Activated CD4-positive, alpha-beta T cell treated with anti-CD3 and anti-CD28 coated beads, Interleukin-2, Interleukin-4, amounts not matched to agents 100 ng/mL and 50 ng/mL, durations not matched to agents 16 hours and 8 hours (primary cell): ENCODE results near the gene EHMT1.

Source experiments
- DNase-seq: peaks from one replicate; pipeline ENCODE4 v3.0.0-alpha.2; 2020; ENCODE audit warnings: low spot score

EHMT1 gene

DNA sequence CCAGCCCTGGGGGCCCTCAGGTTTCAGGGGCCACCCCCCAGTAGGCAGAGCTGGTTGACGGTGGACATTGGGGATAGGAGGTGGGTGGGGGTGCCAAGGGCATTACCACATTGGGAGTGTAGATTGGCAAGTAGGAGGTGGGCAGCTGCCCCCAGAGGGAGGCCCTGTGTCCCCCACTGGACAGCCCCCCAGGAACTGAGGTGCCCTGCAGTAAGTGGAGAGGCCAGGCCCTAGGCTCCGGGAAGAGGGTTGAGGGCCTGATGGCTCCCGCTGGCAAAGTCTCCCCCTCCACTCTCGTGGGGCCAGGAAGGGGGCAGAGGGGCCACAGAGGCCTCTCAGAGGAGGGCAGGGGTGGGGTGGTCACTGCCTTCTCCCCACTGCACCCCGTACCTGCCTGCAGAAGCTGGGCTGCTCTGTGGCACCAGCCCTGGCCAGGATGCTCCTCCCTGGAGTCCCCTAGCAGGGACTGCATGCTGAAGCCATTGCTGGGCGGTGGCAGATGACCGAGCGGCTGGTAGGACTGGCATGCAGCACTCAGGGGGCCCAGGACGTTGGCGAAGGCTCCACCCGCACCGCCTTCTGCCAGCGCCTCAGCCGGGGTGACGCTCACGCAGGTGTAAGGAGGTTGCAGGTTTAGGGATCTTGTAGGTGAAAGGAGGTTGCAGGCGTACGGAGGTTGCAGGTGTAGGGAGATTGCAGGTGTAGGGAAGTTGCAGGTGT is 169.1 kb downstream of the EHMT1 start:
- no peak for DNase-seq

DNA sequence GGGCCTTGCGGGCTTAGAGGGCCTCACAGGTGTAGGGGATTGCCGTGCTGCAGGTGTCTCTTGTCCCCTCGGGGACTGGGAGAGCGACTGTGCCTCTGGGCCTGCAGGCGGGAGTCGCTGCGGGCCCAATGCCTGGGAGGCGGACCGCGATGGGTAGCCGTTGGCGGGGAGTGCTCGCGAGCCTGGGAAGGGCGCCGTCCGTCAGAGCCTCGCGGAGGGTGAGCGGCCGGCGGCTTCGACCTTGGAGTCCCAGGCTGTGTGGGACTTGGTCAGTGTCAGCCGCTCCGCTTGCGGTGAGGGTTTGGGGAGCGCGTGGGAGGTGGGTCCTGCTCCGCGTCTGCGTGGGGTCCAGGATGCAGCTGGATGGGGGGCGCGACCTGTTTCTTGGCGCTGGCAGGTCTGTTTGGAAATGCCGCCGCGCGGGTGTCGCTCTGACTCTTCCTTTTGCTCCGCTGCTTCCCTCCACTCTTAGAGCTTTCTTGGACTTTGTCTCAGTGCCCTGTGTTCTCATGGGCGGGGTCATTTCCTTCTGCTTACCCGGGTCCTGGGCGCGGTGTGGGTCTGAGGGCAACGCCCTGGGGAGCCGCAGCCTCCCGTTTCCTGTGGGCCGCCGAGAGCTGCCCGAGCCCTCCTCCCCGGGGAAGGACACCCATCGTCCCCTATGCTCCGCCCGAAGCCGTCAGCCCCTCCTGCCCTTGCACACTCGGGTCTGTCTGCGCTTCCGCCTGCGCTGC is 169.9 kb downstream of the EHMT1 start:
- no peak for DNase-seq

DNA sequence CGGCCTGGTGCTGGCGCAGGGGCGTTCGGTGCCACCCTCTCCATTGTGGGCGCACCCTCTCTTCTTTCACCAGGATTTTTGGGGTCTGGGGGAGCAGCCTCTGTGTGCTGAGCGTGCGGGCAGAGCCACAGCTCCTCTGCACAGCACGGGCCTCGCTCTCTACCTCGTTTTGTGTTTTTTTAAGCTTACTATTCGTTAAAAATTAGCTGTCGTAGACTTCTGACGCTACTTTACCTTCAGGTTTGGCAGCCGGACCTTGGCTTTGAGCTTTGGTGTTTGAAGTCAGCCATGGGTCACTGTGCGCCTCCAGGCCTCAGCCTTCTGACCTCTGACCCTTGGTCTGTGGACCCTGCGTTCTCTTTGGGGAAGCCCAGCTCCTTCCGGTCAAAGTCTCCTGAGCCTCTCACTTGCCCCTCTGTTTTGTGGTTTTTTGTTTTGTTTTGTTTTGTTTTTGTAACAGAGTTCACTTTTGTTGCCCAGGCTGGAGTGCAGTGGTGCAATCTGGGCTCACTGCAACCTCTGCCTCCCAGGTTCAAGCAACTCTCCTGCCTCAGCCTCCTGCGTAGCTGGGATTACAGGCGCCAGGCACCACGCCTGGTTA is 170.6 kb downstream of the EHMT1 start:
- DNase-seq: no peak

DNA sequence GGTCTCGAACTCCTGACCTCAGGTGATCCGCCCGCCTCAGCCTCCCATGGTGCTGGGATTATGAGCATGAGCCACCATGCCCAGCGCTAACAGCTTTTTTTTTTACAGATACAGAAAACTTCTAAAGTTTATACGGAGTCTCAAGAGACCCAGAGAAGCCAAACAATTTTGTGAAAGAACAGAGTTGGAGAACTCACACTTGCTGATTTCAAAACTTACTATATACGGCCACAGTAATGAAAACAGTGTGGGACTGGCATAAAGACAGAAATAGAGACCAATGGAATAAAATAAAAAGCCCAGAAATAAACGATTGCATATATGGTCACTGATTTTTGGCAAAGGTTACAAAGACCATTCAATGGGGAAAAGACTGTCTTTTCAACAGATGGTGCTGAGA is 173.1 kb downstream of the EHMT1 start:
- no peak for DNase-seq

DNA sequence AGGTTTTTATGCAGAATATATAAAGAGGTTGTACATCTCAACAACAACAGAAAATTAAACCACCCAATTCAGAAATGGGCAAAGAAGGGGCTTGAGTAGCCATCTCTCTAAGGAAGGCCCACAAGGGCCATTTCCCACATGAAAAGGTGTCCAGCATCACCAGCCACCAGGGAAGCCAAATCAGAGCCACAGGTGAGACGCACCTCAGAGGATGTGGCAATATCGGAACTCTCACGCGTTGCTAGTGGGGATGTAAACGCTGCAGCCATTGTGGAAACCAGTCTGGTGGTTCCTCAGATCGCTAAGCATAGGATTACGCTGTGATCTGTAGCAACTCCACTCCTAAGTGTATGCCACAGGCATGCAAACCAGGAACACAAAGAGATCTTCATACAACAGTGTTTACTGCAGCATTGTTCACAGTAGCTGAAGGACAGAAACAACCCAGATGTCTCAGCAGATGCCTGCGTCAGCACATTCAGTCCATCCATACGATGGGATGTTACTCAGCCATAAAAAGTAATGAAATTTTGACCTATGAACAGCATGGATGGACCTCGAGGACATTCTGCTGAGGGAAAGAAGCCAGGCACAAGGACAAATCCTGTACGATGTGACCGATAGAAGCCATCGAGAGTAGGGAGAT is 174.5 kb downstream of the EHMT1 start:
- no peak for DNase-seq

DNA sequence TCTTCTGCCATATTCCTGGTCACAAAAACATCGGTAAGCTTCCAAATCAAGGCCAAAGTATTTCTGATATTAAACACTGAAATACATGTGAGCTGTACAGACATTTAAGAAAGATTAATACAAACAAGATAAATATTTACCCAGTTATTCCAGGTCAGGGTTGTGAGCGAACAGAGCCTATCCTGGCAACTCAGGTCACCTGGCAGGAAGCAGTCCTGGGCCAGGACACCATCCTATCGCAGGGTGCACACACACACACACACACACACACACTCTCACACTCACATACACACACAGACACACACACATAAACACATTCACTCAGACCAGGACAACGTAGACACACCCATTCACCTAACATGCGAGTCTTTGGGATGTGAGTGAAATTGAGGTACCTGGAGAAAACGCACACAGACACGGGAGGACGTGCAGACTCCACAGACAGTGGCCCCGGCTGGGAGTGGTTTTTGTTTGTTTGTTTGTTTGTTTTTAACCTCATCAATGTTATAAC is 176.4 kb downstream of the EHMT1 start:
- DNase-seq: no peak

DNA sequence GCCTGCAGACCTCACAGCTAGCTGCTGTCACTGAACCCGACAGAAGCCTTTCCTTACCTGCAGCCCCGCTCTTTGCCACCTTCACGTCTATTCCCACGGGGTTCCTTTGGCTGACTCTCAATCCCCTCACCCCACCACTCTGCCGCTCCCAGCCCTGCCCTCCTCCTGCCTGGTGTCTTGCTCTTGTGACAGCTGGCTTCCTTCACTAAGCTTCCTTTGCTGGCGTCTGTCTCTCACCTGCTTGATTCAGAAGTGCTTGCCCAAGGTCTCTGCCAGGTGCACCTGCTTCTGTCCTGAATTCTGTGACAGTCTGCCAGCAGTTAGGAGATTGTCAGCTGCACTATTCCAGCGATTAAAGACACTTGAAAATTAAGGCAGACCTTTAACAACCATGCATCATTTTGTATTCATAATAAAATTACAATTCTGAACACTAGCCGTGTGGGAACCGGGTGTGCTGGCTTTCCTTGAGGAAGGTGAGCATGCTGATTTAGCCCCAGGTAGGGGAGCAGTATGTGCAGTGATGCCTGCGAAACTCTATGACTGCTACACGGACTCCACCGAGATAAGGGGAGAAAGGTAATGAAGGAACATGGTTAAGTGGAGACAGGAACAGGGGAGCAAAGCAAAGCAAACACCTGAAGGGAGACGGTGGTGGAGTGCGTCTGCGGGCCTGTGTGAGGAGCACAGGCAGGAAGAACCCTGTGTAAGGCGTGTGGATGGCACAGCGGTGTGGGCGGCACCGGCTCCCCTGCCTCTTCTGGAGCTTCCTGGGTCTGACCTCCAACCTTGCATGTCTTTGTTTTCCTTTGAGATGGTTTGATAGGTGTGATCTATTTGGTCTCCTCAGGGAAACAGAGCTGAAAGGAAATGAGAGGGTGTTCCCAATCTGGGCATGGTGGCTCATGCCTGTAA is 178.7 kb downstream of the EHMT1 start:
- no peak for DNase-seq

DNA sequence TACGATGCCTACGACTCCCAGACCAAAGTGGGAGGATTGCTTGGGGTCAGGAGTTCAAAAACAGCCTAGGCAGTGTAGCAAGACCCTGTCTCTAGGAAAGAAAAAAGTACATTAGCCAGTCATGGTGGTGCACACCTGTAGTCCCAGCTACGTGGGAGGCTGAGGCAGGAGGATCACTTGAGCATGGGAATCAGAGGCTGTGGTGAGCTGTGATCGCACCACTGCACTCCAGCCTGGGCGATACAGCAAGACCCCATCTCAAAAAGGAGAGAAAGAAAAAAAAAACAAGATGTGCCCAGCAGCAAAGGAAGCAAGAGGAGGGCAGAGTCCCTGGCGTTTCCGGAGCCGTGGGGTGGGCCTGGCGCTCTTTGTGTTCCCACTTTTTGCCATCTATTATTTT is 179.3 kb downstream of the EHMT1 start:
- DNase-seq: no peak

DNA sequence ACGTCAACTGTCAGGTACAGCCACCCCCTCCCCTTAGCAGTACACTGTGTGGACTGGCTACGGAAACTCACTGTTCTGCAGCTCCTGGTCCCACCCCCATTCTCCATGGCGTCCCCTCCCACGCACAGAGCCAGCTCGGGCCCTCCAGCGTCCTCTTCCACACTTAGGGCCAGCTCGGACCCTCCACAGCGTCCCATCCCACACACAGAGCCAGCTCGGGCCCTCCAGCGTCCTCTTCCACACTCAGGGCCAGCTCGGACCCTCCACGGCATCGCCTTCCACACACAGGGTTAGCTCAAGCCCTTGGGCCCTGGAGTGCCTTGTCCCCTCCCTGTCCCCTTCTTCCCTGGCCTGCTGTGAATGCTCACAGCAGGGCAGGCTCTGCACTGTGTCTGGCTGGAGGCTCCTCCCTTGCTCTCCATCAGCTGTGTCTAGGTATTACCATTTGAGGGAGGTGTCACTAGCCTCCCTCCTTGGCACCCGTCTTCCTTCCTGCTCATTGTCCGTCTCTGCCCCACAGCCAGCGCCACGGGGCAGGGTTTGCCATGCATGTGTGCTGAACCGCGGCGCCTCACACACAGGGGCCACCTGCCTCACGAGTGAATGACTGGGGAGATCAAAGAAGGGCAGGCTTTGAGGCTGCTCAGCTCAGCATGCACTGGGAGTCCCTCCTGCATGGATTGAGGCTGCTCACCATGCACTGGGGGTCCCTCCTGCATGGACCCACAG is 180.3 kb downstream of the EHMT1 start:
- DNase-seq: no peak

DNA sequence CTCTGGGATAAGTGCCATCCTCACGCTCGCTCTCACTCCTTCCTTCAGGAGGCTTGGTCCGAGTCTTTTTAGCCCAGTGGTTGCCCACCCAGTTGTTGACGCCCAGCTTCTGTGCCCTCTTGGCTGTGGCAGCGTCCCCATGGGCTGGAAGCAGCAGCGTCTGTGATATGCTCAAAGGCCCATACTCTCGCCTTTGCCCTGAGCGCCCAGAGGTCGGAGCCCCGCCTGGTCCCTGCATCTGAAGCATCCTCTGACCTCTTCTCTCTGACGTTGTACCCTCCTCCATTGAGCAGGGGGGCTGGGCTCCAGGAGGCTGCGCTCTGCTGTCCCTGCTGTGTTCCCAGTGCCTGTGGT is 180.8 kb downstream of the EHMT1 start:
- DNase-seq: no peak

DNA sequence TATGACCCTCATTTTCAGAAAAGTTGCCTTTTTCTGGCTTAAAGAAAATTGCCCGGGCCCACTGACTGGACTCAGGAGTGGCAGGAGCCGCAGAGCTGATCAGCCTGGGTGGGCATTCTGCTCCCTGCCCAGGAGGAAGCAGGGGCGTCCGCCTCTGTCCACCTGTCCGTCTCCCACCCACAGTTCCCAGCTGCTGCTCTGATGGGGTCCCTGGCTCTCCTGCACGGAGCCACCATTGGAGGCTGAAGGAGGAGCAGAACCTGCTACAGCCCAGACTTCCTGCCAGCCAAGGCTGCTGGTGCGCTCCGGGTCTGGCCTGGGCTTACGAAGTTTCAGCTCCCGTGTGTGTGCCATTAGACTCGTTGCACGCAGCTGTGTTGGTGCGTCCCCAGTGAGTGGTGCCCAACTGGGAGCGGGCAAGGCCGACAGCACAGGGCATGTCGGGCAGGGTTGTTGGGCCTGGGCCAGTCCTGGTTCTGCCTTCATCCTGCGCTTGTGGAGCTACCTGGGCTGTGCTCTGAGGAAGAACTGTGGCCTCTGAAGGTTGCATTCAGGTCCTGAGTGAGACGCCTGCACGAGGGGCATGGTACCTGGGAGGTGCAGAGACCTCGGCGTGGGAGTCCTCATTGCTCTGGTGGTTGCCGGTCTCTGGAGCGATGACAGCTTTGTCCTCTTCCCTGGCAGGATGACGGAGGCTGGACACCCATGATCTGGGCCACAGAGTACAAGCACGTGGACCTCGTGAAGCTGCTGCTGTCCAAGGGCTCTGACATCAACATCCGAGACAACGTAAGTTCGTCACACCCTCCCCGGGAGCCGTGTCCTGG is 181.6 kb downstream of the EHMT1 start:
- DNase-seq: no peak

DNA sequence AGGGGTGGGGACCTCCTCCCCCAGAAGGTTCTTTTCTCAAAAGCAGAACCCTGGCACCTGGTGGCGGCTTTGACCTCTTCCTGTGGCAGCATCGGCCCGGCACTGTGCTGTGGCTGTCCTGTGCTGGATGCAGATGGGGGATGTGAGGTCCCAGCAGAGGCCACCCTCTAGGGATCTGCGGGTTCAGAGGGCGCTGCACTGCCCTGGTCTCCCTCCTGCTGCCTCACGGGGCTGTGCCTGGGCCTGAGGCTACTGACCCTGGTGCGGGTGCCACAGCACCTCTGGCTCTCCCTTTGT is 182.2 kb downstream of the EHMT1 start:
- DNase-seq: no peak

DNA sequence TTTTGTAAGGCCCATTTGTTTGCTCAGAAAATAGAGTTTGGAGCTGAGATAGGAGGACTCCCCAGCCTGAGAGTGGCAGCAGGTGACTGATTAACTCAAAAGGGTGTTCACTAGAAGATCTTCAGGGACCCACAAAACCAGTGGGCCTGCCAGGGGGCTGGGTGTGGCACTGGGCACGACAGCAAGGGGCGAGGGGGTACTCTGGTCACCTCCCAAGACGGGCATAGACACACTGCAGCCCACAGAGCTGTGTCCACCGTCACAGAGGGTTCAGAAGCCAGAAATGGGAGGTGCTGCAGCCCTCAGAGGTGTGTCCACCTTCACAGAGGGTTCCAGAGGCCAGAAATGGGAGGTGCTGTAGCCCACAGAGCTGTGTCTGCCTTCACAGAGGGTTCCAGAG is 183.2 kb downstream of the EHMT1 start:
- DNase-seq: no peak

DNA sequence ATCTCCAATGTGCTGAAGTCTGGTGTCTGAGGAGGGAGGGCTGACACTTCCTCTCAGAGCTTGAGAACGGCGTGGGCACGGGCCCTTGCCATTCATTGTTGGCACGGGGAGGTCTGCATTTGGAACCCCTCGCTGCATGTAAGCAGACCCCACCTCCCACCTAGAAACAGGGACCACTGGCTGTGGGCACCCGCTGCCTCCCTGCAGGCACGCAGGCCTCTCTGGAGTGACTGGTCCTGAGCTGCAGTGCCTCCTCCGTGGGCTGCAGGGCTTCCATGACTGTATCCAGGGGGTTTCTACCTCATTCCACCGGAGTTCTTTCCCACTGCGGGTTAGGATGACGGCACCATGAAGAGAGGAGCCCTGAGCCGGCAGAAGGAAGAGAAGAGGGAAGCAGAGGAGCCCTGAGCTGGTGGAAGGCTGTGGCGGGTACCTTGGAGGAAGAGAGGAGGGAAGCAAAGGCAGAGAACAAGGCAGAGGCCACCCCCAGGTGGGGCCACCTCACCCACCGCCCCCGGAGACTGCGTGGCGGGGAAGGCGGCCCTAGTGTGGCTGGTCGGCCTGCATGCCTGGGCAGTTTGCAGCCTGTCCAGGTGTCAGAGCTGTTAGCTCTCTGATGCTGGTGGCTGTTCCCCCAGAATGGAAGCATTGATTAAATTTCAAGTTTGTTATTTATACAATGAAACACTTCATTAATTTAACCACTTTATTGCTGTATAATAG is 183.9 kb downstream of the EHMT1 start:
- no peak for DNase-seq

DNA sequence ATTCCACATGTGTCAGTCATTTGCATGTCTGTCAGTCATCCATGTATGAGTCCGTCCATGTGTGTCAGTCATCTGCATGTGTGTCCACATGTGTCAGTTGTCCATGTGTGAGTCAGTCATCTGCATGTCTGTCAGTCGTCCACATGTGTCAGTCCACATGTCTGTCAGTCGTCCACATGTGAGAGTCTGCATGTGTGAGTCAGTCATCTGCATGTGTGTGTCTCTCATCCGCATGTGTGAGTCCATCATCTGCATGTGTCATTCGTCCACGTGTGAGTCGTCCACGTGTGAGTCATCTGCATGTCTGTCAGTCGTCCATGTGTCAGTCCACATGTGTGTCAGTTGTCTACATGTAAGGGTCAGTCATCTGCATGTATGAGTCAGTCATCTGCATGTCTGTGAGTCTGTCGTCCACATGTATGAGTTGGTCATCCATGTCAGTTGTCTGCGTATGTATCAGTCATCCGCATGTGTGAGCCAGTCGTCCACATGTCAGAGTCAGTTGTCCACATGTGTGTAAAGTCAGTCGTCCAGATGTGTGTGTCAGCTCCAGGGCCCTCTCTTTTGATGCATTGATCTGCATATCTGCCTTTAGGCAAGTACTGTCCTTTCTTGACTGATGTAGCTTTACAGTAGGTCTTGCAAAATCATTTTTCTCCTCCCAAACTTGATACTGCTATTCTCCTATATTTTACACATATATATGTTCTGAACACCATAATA is 186.3 kb downstream of the EHMT1 start:
- DNase-seq: no peak

DNA sequence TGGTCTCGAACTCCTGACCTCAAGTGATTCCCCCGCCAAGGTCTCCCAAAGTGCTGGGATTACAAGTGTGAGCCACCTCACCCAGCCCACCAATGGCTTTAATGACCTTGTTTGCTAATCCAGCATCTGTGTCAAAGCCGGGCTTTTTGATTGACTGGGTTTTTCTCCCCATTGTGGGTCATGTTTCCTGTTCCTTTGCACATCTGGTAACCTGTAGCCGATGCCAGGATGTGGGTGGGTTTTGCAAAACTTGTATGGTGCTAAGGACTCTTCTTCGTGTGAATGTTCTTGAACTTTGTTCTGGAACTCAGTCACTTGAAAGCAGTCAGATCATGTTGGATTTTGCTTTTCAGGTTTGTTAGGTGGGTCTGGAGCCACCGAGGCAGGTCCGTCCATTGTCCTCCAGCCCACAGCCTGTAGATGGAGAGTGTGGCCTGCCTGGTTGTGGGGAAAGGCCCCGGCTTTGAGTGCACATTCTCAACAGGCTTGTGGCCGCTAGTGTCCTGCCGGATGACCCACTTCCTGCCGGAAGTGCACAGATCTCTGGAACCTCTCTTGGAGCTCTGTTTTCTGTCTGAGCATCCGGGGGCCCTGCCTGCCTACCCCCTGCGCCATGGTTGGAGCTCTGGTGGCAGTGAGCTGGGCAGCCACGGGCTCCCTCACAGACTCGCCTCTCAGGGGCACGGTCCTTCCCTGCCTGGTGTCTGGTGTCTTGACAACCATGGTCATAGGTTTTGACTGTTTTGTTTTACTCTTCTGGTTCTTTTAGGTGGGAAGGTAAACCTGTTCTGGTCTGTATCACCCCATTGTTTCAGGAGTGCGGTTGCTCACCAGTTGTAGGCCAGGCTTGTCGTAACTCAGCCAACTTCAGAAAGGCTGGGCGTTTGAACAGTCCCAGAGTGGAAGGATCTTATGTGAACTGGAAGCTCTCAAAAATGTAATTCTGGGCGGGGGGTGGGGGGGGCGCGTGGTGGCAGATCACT is 189.2 kb downstream of the EHMT1 start:
- peak; percentile 6 for DNase-seq

DNA sequence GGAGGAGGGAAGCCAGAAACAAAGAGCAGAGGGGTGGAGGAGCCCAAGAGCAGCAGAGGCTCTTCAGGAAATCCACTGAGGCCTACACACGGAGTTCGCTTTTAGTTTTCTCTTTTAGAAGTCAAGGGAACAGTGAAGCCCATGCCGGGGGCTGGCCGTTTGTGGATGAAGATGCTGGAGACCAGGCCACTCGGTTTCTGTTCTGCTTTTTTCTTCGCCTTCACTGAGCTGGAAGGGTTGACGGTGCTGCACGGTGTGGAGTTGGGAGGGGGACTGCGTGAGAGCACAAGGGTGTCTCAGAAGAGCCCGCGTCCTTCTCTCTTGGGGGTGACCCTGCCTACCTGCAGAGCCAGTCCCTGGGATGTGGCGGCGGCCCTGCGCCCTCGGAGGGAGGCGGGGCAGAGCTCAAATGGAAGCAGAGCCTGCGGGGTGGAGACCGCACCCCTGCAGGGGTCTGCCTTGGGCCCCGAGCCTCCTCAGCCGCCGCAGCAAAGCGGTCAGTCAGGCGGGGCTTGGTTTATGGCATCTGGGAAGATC is 190.3 kb downstream of the EHMT1 start:
- no peak for DNase-seq
